Suprapubic skin (tissue), 4 donors: Measurements from ENCODE around the gene BAIAP2.

Experiments
- POLR2A ChIP-seq, 2 donors: fragments of 450-650 bp; IDR thresholded peaks; one replicate each; pipeline ENCODE4 v1.6.1; 2017; ENCODE audit warnings: antibody characterized with exemption in 2 of 2, mild to moderate bottlenecking in 2 of 2, moderate library complexity in 2 of 2
- POLR2AphosphoS5 ChIP-seq, 3 donors: sonication (generic); formaldehyde crosslinking; IDR thresholded peaks; one replicate each; pipeline ENCODE4 v1.6.1; 2017; ENCODE audit warnings: antibody characterized with exemption in 3 of 3
- TF ChIP-seq, protein P1 (sequence below), 2 donors: fragments of 200-600 bp in 1 of 2; fragments of 450-650 bp in 1 of 2; sonication (generic) in 1 of 2; IDR thresholded peaks; one replicate each; pipeline ENCODE4 v1.5.1; 2016 to 2019; ENCODE audit warnings: antibody characterized with exemption in 2 of 2, mild to moderate bottlenecking in 1 of 2, moderate library complexity in 1 of 2

DNA sequence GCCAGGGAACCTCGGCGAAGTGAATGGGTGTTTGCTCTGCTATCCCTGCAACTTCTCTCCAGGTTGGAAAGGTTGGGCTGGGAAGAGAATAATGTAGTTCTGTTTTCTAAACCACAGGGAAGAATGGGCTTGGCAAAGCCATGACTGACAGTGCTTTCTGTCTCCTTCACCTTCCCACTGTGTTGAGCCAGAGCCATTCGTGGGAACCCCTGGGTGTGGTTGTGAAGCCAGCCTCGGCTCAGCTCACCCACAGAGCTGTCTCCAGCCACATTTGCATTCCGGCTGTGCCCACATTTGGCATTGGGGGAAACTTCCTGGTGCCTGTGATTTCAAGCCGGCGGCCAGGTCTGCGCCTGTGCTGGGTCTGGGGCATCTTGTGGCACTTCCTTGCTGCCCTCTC is 39.9 kb downstream of the BAIAP2 start:
- no peak for TF ChIP-seq POLR2A (IDR thresholded peaks at IDR 0.05)
- no peak for TF ChIP-seq POLR2AphosphoS5 (IDR thresholded peaks at IDR 0.05)
- TF ChIP-seq, protein P1, sequence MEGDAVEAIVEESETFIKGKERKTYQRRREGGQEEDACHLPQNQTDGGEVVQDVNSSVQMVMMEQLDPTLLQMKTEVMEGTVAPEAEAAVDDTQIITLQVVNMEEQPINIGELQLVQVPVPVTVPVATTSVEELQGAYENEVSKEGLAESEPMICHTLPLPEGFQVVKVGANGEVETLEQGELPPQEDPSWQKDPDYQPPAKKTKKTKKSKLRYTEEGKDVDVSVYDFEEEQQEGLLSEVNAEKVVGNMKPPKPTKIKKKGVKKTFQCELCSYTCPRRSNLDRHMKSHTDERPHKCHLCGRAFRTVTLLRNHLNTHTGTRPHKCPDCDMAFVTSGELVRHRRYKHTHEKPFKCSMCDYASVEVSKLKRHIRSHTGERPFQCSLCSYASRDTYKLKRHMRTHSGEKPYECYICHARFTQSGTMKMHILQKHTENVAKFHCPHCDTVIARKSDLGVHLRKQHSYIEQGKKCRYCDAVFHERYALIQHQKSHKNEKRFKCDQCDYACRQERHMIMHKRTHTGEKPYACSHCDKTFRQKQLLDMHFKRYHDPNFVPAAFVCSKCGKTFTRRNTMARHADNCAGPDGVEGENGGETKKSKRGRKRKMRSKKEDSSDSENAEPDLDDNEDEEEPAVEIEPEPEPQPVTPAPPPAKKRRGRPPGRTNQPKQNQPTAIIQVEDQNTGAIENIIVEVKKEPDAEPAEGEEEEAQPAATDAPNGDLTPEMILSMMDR (IDR thresholded peaks at IDR 0.05) = no peak
